Esophagus squamous epithelium (tissue), 5 donors: ENCODE results near the gene ADAMTS7. TPM values are rescaled to one million over a fixed set of nuclear protein-coding genes. Genes with fewer than 3 reads are reported as not detected.
A peak's percentile ranks its signal among the peaks of the same experiment; 100 is the strongest.

Experiments used
- DNase-seq: peaks from one replicate; lab custom pipeline; 2025; lab: John Stamatoyannopoulos, UW
- H3K27ac ChIP-seq, 4 donors: fragments of 200-600 bp; sonication (generic); one replicate each; pipeline ENCODE4 v1.5.1; 2016 to 2019; ENCODE audit warnings: mild to moderate bottlenecking in 1 of 4
- H3K27me3 ChIP-seq, 4 donors: fragments of 200-600 bp; sonication (generic); 1 replicate in 3 of 4; 2 replicates in 1 of 4; pipeline versions ENCODE4 v1.5.1 to v1.6.0; 2017 to 2021; ENCODE audit warnings: antibody characterized with exemption in 1 of 4
- H3K36me3 ChIP-seq, 3 donors: fragments of 200-600 bp; sonication (generic); one replicate each; pipeline ENCODE4 v1.5.1; 2016 to 2019
- H3K4me1 ChIP-seq, 3 donors: fragments of 200-600 bp; sonication (generic); one replicate each; pipeline ENCODE4 v1.5.1; 2017 to 2019
- H3K4me3 ChIP-seq, 4 donors: fragments of 200-600 bp; sonication (generic); 1 replicate in 3 of 4; 2 replicates in 1 of 4; pipeline ENCODE4 v1.5.1; 2016 to 2019; ENCODE audit warnings: mild to moderate bottlenecking in 2 of 4, moderate library complexity in 1 of 4
- H3K9me3 ChIP-seq, 3 donors: fragments of 200-600 bp; sonication (generic); one replicate each; pipeline ENCODE4 v1.5.1; 2016 to 2019
- POLR2A ChIP-seq, 4 donors: fragments of 450-650 bp; IDR thresholded peaks; one replicate each; pipeline ENCODE4 v1.6.1; 2017; ENCODE audit warnings: antibody characterized with exemption in 4 of 4, mild to moderate bottlenecking in 4 of 4, moderate library complexity in 3 of 4
- WGBS, 2 donors: methylation state at CpG; one replicate each; pipeline ENCODE4 v1.1.5; 2018; 5-methylcytosine and 5-hydroxymethylcytosine counted together
- intact Hi-C: fragments of 100-400 bp; cut with DNase I; formaldehyde crosslinking; loops from one replicate; pipeline ENCODE4 v1.15.0; 2022
- total RNA-seq, 4 donors: library from RNA; depleted of rRNA; stranded (reverse); fragments of >200 nt; gene quantifications; one replicate each; pipeline ENCODE4 v1.1.0, GENCODE V29; 2016
- TF ChIP-seq, protein P1 (sequence below), 6 experiments: fragments of 450-650 bp in 4 of 6; fragments of 200-600 bp in 2 of 6; sonication (generic) in 2 of 6; IDR thresholded peaks; one replicate each; pipeline ENCODE4 v1.5.1; 2016 to 2019; ENCODE audit warnings: antibody characterized with exemption in 6 of 6, mild to moderate bottlenecking in 4 of 6, moderate library complexity in 4 of 6
- donor health status: DM: yes; HTN: yes; CAD: no.

Gene ADAMTS7
- total RNA-seq, 4 donors from 2014 or later, result 0.42 to 0.76 (median 0.56) TPM

DNA sequence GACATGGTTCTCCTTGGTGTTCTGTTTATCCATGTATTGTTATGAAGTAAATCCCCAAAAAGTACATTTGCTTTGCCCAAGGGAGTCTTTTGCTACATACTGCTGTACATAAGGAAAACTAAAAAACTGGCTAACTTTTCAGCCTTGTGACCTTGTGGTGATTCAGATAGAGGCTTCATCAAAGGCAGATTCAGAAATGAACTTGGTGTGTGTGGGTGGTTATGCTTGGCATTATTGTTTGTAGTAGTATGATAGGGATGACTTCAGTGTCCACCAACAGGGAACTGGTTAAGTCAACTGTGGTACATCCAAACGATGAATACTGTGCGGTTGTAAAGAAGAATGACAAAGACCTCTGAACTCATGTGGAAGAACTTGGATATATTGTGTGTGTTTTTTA lies 94.6 kb downstream of the ADAMTS7 start:
- no peaks in the 10 kb centered on the region for H3K36me3 ChIP-seq
- no peak for DNase-seq
- no peak overlapping the region for H3K4me3 ChIP-seq
- TF ChIP-seq, protein P1, sequence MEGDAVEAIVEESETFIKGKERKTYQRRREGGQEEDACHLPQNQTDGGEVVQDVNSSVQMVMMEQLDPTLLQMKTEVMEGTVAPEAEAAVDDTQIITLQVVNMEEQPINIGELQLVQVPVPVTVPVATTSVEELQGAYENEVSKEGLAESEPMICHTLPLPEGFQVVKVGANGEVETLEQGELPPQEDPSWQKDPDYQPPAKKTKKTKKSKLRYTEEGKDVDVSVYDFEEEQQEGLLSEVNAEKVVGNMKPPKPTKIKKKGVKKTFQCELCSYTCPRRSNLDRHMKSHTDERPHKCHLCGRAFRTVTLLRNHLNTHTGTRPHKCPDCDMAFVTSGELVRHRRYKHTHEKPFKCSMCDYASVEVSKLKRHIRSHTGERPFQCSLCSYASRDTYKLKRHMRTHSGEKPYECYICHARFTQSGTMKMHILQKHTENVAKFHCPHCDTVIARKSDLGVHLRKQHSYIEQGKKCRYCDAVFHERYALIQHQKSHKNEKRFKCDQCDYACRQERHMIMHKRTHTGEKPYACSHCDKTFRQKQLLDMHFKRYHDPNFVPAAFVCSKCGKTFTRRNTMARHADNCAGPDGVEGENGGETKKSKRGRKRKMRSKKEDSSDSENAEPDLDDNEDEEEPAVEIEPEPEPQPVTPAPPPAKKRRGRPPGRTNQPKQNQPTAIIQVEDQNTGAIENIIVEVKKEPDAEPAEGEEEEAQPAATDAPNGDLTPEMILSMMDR (IDR thresholded peaks at IDR 0.05), result no peak
- no peak for TF ChIP-seq POLR2A (IDR thresholded peaks at IDR 0.05)
- WGBS, 2 donors, result 74 to 75% methylated on average over 2 of the region's 2 CpGs
- intact Hi-C loops, result no loop called here
- peaks cover 0 to 13% (median 0%) of the 10 kb centered on the region in 3 donors for H3K4me1 ChIP-seq
- H3K27me3 ChIP-seq, result peaks cover 0 to 18% (median 2%) of the 10 kb centered on the region in 4 donors
- no peaks in the 10 kb centered on the region for H3K9me3 ChIP-seq
- no peak overlapping the region for H3K27ac ChIP-seq

DNA sequence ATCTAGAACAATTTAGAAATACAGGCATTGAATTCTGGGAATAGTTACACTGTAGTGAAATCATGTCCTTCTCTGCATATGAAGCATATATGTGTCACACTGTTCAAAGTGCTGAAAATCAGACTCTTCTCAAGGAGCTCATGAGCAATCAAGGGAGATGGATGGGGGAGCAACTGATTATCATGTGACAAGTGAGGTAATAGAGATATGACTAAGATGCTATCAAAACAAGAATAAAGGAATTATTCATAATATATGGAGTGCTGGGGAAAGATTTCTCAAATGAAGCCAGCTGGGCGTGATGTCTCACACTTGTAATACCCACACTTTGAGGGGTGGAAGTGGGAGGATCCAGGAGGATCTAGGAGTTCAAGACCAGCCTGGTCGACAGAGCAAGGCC lies 95.3 kb downstream of the ADAMTS7 start:
- Histone ChIP-seq H3K9me3 (no peaks in the 10 kb centered on the region), H3K27me3 (peaks cover 0 to 18% (median 2%) of the 10 kb centered on the region in 4 donors), H3K27ac (no peak overlapping the region), H3K4me3 (no peak overlapping the region), H3K36me3 (no peaks in the 10 kb centered on the region), H3K4me1 (peaks cover 0 to 13% (median 0%) of the 10 kb centered on the region in 3 donors)
- DNase-seq, result no peak
- 26 to 34% methylated on average over 2 of the region's 2 CpGs for WGBS, 2 donors
- TF ChIP-seq, protein P1 (IDR thresholded peaks at IDR 0.05), result no peak
- intact Hi-C loops, result no loop called here

DNA sequence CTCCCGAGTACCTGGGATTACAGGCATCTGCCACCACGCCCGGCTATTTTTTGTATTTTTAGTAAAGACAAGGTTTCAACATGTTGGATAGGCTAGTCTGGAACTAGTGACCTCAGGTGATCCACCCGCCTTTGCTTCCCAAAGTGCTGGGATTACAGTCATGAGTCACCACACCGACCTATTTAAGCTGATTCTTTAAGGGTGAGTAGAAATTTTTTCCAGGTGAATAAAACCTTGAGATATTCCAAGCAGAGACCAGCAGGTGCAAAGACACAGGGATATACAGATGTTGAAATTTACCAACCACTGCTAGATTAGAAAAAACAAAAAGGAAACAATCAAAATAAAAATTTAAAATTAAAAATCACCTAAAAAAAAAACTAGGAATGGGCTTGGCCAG lies 95.8 kb downstream of the ADAMTS7 start:
- TF ChIP-seq, protein P1 (IDR thresholded peaks at IDR 0.05), result no peak
- TF ChIP-seq POLR2A (IDR thresholded peaks at IDR 0.05), result no peak

DNA sequence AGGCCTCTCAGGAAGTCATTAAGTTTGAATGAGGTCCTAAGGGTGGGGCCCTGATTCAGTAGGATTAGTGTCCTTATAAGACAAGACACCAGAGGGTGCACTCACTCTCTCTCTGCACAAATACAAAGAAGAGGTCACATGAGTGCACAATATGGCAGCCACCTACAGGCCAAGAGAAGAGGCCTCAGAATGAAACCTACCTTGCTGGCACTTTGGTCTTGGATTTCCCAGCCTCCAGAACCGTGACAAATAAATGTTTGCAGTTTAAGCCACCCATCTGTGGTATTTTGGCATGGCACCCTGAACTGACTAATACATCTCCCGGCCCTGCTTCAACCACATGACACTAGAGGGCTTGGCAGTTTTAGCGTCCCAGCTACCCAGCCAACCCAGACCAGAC lies 96.4 kb downstream of the ADAMTS7 start:
- Histone ChIP-seq H3K9me3 (no peaks in the 10 kb centered on the region), H3K4me3 (no peak overlapping the region), H3K36me3 (no peaks in the 10 kb centered on the region), H3K27ac (peak overlapping the region in 1 of 4 donors; percentile 17), H3K4me1 (peaks cover 0 to 9% (median 0%) of the 10 kb centered on the region in 3 donors), H3K27me3 (peaks cover 0 to 14% (median 2%) of the 10 kb centered on the region in 4 donors)
- no peak for DNase-seq
- intact Hi-C loops, result loop anchor here (5.0 kb wide), 1 partner anchor 98 kb away; no protein-coding TSS in a partner anchor
- TF ChIP-seq POLR2A (IDR thresholded peaks at IDR 0.05), result no peak
- TF ChIP-seq, protein P1 (IDR thresholded peaks at IDR 0.05), result peak in 1 of 6 experiments; percentile 29
- 20 to 41% methylated on average over 2 to 3 of the region's 3 CpGs for WGBS, 2 donors

More for the DNA sequence above, 95.8 kb downstream of the ADAMTS7 start:
- H3K4me3 ChIP-seq, result no peak overlapping the region
- H3K9me3 ChIP-seq, result no peaks in the 10 kb centered on the region
- peaks cover 0 to 13% (median 0%) of the 10 kb centered on the region in 3 donors for H3K4me1 ChIP-seq
- no peak for DNase-seq
- H3K27me3 ChIP-seq, result peaks cover 0 to 18% (median 2%) of the 10 kb centered on the region in 4 donors
- intact Hi-C loops, result no loop called here
- peak overlapping the region in 1 of 4 donors; percentile 17 for H3K27ac ChIP-seq
- WGBS, 2 donors, result 28 to 39% methylated on average over 3 to 5 of the region's 5 CpGs
- H3K36me3 ChIP-seq, result no peaks in the 10 kb centered on the region

DNA sequence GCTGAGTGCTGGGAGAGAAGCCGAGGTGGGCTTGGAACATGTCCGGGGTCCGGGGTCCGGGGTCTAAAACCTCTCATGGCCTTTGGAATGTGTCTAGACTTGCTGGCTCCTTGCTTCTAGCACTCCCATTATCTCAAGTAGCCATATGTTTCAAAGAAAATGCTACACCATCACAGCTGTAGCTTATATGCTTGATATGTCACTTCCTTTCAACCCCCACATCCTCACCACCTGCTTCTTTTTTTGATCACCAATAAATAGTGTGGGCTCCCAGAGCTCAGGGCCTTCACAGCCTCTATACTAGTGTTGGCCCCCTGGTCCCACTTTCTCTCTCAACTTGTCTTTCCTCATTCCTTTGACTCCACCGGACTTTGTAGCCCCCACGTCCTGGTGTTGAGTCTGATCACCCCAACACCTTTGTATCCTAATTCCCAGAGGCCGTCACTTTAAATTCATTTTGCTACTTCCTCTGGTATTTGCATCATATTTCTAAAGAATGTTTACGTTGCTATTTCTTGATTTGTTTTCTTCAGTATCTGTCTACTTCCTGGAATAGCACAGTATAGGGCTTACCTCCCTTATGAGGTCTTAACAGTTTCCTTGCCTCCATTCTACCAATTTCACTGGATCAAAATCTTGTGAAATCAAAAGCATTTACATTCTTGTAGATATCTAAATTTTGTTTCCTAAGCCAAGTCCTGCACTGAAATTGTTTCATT lies 98.3 kb downstream of the ADAMTS7 start:
- H3K36me3 ChIP-seq, result no peaks in the 10 kb centered on the region
- H3K9me3 ChIP-seq, result no peaks in the 10 kb centered on the region
- WGBS, 2 donors, result 62 to 78% methylated on average over 8 of the region's 8 CpGs
- intact Hi-C loops, result loop anchor here (5.0 kb wide), 1 partner anchor 96 kb away; no protein-coding TSS in a partner anchor
- H3K4me3 ChIP-seq, result no peak overlapping the region
- TF ChIP-seq, protein P1 (IDR thresholded peaks at IDR 0.05), result no peak
- no peak for TF ChIP-seq POLR2A (IDR thresholded peaks at IDR 0.05)
- H3K27me3 ChIP-seq, result peaks cover 0 to 8% (median 0%) of the 10 kb centered on the region in 4 donors
- peaks cover 0 to 12% (median 0%) of the 10 kb centered on the region in 3 donors for H3K4me1 ChIP-seq
- no peak overlapping the region for H3K27ac ChIP-seq
- no peak for DNase-seq
